GM12873 (cell line): ENCODE results near the gene AXIN1.

Experiments
- CTCF ChIP-seq: IDR thresholded peaks from 2 replicates; pipeline ENCODE4 v1.5.1; 2012; ENCODE audit warnings: low read depth, mild to moderate bottlenecking, moderate library complexity, low read length, control low read depth; ENCODE audit not compliant: insufficient read depth; ENCODE audit errors: missing control alignments

AXIN1 gene

GRCh38 chr16:397135-397661 is 44.7 kb upstream of the AXIN1 start, which contains the start of gene NME4:
NME4 (plus strand) TSS chr16:397199; CDS start chr16:397223, 24 bp downstream.
- TF ChIP-seq CTCF = no peak

- TF ChIP-seq CTCF = no peak
These were observed 44.1 kb upstream of the AXIN1 start for GRCh38 chr16:396605-397004.

GRCh38 chr16:396199-396598 is 43.7 kb upstream of the AXIN1 start:
- no peak for TF ChIP-seq CTCF

GRCh38 chr16:392450-393030 is 40.0 kb upstream of the AXIN1 start:
- TF ChIP-seq CTCF = no peak

- TF ChIP-seq CTCF = peak; percentile 99
These were observed 39.4 kb upstream of the AXIN1 start for GRCh38 chr16:391885-392335.

- TF ChIP-seq CTCF = no peak
These were observed 36.8 kb upstream of the AXIN1 start for GRCh38 chr16:389352-389751.

- no peak for TF ChIP-seq CTCF
These were observed 34.2 kb upstream of the AXIN1 start for GRCh38 chr16:386641-387156.
